ENCODE data around the gene TUBA1B.
"Not testable (repeated sequence)": the region's sequence is repeated elsewhere in the genome, so short reads cannot be mapped to it uniquely, and the experiment has no call there.

Gene TUBA1B

DNA sequence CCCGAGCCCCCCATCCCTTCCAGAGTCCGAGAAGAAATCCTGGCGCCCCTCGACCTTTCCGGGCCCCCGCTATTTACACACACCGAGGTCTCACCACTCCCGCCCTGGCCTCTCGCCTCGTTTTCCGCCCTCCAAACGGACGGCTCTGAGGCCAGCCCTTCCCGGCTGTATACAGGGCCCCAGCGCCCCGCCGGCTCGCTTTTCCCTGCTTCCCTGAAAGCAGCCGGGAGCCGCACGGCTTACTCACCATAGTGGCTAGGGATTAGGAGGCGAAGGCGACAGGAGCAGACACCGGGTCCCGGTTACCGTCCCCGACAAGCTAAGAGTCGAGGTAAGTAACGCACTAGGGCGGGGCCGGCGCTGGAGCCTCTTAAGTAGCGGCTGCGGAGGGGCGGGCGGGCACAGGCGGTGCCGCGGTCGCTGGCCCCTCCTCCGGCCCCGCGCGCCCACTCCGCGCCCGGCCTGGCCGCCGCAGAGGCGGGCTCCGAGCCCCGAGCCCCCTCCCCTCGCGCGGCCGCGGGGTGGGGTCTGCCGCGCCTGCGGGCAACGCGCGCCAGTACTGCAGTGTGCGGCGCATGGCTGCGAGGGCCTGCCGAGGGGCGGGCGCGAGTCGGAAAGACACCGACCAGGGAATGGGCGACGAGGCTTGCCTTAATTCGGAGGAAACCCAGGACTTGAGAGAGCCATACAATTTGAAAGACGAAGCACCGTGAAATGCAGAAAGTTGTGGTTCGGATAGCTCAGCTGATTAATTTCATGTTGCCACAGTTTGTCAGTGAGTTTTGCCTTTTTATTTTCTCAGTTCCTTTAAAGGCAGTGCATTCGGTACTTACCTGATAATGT is at the start of gene TUBA1B:
TSS of gene TUBA1B (minus strand) at position 345 of the 843 bp plus-strand sequence. CDS start at position 250, 95 bp downstream.
- DNase-seq (ENCODE audit: low read depth in 2 of 2) = peak; percentile 79 to 87

DNA sequence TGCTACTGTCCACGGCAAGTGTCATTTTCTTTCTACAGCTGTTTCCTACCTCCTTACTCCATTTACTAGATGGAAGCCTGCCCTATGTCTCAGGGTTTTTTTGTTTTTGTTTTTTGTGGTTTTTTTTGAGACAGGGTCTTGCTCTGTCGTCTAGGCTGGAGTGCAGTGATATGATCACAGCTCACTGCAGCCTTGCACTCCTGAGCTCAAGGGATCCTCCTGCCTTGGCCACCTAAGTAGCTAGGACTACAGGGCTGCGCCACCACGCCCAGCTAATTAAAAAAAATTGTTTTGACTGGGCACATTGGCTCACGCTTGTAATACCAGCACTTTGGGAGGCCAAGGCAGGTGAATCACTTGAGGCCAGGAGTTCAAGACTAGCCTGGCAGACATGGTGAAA is 43.0 kb upstream of the TUBA1B start:
- no peak for DNase-seq (ENCODE audit: low read depth in 2 of 2)

DNA sequence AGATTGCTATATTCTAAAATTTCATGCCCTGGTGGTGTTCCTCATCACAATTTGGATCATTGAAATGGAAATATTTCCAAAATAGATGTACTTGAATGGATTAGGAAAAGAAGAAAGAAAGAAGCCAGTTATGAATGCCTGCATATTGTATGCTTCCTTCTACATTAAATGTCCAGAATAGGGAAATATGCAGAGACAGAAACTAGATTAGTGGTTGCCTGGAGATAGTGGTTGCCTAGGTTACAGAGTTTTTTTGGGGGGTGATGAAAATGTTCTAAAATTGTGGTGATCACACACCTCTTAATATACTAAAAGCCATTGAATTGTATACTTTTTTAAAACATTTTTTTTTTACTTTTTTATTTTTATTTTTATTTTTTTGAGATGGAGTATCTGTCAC is 39.7 kb upstream of the TUBA1B start:
- DNase-seq (ENCODE audit: low read depth in 2 of 2) = no peak

DNA sequence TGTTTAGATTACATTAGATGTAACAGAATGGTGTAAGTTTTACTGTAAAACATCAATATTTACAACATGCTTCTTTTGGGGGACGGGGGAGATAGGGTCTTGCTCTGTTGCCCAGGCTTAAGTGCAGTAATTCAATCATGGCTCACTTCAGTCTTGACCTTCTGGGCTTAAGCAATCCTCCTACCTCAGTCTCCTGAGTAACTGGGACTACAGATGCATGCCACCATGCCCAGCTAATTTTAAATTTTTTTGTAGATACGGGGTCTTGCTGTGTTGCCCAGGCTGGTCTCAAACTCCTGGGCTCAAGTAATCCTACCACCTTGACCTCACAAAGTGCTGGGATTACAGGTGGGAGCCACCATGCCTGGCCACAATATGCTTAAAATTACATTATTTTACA is 33.9 kb upstream of the TUBA1B start:
- DNase-seq (ENCODE audit: low read depth in 2 of 2) = no peak

DNA sequence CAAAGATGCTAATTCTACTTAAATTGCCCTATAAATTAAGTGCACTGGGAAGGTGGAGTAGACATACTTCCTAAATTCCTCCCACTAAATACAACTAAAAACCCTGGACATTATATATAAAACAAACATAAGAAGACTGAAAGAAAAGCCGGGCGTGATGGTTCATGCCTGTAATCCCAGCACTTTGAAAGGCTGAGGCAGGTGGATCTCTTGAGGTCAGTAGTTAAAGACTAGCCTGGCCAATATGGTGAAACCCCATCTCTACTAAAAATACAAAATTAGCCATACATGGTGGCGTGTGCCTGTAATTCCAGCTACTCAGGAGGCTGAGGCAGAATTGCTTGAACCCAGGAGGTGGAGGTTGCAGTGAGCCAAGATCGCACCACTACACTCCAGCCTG is 30.7 kb upstream of the TUBA1B start:
- DNase-seq (ENCODE audit: low read depth in 2 of 2) = not testable (repeated sequence)

DNA sequence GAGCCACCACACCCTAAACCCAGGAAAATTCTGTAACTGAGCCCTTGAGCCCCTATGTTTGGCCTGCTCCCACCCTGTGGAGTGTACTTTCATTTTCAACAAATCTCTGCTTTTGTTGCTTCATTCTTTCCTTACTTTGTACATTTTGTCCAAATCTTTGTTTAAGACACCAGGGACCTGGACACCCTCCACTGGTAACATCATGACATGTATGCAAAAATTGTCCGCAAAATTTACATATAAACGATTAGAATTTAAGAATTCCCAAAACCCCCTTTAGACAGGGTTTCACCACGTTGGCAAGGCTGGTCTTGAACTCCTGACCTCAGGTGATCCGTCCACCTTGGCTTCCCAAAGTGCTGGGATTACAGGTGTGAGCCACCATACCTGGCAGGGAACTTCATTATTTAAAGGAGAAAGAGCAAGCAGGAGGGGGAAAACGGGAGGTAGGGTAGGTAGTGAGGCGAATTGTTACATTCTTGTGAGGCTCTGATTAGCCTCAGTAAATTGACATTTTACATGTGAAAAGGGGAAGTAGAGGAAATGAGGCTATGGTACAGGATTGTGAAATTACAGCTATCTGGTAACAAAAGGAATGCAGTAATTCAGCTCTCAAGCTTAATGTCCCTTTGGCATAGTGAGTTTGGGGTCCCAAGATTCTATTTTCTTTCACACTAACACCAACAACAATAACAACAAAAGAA is 30.0 kb upstream of the TUBA1B start:
- no peak for DNase-seq (ENCODE audit: low read depth in 2 of 2)

DNA sequence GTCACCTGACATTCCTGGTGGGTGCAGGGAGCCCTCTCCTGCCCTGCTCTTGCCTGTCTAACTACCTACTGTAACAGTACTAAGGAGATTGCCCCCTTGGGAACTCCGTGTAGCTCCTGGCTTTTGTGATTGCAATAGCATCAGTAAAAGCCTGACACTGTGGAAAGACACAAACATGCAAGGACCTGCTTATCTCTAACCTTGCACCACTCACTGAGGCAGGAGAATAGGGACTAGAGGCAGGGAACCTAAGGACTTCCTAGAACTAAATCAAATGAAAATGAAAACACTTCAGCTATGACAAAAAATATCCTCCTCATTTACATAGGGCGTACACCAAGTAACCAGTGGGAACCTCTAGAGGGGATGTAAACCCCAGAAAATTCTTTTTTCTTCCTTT is 29.2 kb upstream of the TUBA1B start:
- no peak for DNase-seq (ENCODE audit: low read depth in 2 of 2)

DNA sequence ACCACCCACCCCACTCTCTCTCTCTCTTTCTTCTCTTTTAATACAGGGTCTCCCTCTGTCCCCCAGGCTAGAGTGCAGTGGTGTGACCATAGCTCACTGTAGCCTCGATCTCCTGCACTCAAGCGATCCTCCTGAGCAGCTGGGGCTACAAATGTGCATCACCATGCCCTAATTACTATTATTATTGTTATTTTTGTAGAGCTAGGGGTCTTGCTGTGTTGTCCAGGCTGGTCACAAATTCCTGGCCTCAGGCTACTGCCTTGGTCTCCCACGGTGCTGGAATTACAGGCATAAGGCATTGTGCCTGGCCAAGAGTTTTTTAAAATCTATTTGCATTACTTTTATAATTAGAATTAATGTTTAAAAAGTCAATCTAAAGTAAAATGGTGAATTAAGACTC is 23.0 kb upstream of the TUBA1B start:
- no peak for DNase-seq (ENCODE audit: low read depth in 2 of 2)

DNA sequence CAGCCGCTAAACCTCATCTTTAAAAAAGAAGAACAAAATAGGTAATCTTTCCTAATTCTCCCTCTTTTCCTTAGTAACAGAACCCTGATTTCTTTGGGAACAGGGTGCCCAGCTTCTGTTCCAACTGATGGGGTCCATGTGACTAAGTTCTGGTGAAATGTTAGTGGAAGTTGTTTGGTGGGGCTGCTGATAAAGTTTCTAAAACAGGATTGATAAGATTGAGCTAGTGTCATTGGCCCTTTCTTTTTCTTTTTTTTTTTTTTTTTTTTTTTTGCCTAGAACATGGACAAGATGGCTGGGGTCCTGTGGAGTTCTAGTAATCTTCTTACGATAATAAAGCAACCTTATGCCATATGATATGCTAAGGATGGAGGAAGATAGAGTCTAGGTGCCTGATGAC is 16.2 kb upstream of the TUBA1B start:
- no peak for DNase-seq (ENCODE audit: low read depth in 2 of 2)

DNA sequence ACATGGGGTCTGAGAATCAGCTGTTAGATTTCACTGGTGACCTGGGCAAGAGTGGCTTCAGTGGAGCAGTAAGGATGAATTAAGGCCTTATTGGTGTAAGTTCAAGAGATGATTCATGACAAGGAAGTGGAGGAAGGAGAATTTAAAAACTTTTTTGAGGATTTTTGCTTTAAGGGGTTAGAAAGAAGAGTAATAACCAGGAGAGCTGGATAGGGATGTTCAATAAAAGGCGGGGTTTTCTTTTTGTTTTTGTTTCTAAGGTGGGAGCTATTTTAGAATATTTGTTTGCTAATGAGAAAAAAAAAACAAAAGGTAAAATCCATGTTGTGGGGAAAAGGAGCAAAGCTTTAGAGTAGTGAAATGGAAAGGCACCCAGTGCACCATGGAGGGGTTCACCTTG is 15.2 kb upstream of the TUBA1B start:
- no peak for DNase-seq (ENCODE audit: low read depth in 2 of 2)

DNA sequence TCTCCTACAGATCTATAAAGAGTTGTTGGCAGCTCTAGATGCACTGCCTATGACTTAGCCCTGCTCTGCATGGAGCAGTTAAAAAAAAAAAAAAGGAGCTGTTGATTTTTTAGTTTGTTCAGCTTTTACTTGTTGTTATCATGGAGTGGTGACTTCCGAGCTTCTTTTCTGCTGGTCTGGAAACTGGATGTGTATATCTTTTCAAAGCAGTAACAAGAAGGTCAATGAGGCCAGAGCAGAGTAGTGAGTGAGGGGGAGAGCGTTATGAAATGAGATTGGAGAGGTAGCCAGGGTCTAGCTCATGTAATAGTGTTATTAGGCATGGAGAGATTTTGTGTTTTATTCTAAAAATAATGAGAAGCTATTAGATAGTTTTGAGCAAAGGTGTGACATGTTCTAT is 13.2 kb upstream of the TUBA1B start:
- no peak for DNase-seq (ENCODE audit: low read depth in 2 of 2)

DNA sequence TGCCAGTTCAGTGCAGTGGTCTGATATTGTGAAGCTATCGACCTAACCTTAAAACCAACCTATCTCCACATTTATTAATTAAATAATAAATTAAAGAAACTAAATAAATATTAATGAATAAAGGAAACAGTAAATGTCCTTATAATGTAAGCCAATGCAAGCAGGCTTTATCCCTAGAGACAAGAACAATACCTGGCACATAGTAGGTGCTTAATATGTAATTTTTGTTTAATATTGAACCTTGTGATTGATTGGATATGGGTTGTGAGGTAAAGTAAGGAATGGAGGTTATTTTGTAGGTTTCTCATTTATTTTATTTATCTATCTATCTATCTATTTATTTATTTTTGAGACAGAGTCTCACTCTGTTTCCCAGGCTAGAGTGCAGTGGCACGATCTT is 7.8 kb upstream of the TUBA1B start:
- DNase-seq (ENCODE audit: low read depth in 2 of 2) = no peak

DNA sequence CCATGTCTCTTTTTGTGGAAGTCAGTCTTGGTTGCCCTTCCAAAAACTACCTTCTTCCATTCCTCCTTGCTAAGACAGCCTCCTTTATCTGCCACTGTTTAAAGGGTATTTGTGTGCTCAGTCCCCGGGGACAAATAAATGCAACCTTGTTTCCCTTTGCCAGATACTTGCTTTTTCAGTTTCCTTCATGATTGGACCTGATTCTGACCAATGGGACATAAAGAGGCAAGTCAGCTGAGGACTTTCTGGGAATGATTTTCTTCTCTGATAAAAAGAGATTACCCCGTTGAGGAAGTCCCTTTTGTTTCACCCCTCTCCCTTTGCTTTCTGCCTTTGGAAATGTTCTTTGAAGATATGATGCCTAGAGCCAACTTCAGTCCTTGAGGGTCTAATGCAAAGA is 7.4 kb upstream of the TUBA1B start:
- DNase-seq (ENCODE audit: low read depth in 2 of 2) = no peak

DNA sequence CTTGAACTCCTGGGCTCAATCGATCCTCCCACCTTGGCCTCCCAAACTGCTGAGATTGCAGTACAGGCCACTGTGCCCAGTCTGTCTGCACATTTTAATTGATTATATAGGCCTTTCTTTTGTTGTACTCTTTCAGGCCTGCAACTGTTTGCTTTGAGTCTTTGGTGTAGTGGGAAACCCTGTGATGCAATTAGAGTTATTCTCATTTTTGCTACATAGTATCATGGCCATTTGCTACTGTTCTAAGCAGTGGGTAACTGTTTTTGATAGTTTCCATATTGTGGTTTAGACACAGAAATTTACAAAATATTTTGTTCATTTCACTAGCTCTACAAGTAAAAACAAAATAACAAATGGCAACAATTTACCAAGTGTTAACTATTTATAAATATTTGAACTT is 6.3 kb upstream of the TUBA1B start:
- DNase-seq (ENCODE audit: low read depth in 2 of 2) = no peak

DNA sequence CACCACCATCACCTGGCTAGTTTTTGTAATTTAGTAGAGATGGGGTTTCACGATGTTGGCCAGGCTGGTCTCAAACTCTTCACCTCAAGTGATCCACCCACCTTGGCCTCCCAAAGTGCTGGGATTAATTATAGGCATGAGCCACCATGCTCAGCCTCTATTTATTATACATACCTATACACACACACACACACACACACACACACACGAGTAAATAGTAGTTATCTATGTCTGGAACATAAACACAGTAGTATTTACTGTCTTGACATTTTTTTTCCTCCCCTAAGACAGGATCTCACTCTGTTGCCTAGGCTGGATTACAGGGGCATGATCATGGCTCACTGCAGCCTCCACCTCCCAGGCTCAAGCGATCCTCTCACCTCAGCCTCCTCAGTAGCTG is 5.8 kb upstream of the TUBA1B start:
- not testable (repeated sequence) for DNase-seq (ENCODE audit: low read depth in 2 of 2)

DNA sequence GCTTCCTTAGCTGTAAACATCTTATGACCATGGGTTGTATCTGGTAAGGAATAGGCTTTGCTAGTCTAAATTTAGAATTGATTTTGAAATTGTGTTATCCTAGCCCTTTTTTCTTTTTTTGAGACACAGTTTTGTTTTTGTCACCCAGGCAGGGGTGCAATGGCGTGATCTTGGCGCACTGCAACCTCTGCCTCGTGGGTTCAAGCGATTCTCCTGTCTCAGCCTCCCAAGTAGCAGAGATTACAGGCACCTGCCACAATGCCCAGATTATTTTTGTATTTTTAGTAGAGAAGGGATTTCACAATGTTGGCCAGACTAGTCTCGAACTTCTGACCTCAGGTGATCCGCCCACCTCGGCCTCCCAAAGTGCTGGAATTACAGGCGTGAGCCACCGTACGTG is 2.4 kb upstream of the TUBA1B start:
- no peak for DNase-seq (ENCODE audit: low read depth in 2 of 2)

DNA sequence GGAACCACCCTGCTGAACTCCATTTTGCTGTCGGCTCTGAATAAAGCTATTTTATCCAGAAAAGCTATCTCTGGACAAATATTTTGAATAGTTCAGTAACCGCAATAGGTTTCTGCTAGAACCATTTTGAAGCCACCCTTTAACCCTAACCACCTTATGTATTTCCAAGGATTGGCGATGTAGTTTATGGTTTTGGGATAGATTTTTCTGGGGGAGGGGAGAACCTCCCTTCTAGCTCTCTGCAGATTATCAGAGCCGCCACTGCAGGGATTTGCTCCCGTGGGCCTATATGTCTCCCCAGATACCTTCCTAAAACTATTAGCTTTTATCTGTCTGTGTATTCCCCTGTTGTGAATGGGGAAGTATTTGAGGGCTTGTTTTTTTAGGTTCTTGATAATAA is 1.8 kb upstream of the TUBA1B start:
- DNase-seq (ENCODE audit: low read depth in 2 of 2) = no peak

DNA sequence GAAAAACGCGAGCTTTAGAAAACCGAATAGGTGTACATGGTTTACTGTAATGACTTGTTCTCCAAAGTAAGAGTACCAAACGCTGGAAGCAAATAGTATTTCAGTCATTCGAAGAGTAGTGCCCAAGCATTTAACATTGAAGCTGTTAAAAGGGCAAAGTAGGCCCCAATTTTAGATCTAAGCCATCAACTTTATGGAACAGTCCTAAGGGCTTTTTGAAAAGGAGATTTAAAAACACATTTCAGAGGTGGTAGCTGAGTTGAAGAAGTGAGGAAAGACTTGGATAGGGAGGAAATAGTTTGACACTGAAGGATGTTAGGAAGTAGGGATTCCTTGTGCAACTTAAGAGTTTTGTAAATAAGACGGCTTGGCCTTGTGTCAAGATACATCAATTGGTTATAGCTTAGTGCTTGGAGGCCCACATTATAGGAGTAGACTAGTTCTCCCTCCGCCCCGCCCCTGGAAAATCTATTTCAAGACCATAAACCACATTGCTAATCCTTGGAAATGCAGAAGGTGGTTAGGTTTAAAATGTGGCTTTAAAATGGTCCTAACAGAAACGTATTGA is 783 bp upstream of the TUBA1B start:
- DNase-seq (ENCODE audit: low read depth in 2 of 2) = no peak

DNA sequence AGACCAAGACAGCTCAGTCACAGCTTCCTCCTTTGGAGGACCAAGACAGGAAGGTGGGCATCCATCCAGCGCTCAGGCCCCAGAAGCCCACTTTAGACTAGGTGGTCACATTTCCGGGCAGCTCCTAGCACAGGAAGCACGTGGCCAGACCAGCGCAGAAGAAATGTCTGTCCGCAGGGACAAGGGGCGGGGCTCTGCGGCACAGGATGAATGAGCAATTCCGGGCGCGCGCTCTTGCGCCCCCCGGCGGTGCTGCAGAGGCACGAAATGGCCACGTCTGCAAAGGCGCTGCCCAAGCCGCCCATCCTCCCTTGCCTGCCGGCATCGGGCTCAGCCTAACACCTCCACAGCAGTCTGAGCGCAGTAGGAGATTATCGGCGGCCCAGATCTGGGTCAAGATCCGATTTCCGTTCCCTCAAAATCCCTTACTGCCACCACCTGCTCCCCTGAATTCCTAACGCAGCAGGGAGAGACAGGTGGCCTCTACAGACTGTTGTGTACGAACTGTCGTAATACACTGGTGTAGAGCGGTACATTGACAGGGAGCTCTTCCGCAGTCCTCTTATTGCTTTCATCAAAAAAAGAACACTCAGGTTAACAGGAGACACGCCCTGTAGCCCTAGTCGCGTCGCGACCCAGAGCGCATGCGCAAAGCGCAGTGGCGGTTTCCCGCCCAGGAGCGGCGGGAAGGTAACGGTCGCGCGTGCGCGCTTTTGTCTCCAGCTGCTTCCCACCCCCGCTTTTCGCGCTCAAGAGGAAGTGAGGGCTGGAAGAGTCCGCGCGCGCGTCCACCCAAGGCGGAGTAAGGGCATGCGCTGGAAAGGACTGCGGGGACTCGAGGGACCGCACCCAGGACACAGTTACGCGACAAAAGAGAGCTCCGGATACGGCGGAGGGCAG is 794 bp downstream of the TUBA1B start:
- DNase-seq (ENCODE audit: low read depth in 2 of 2) = peak; percentile 85 to 90

DNA sequence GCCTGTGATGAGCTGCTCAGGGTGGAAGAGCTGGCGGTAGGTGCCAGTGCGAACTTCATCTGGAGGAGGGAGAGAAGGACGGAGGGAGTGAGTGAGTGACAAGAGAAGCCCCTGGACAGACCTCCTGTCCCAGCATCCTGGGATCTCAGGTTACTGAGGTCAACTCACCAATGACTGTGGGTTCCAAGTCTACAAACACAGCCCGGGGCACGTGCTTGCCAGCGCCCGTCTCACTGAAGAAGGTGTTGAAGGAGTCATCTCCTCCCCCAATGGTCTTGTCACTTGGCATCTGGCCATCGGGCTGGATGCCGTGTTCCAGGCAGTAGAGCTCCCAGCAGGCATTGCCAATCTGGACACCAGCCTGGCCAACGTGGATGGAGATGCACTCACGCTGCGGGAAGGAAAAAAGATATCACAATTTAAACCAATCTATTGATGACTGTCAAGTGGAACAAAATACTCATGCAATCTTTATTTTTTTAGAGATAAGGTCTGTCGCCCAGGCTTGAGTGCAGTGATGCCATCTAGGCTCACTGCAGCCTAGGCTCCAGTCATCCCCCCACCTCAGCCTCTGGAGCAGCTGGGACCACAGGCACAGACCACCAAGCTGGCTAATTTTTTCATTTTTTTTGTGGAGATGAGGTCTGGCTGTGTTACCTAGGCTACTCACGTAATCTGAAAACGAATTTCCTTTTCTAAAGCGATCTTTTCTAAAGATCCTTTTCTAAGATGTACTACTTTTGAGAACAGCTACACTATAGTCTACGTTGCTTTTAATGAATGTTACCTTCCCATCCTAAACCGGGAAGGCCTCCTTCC is 1.7 kb downstream of the TUBA1B start:
- no peak for DNase-seq (ENCODE audit: low read depth in 2 of 2)

DNA sequence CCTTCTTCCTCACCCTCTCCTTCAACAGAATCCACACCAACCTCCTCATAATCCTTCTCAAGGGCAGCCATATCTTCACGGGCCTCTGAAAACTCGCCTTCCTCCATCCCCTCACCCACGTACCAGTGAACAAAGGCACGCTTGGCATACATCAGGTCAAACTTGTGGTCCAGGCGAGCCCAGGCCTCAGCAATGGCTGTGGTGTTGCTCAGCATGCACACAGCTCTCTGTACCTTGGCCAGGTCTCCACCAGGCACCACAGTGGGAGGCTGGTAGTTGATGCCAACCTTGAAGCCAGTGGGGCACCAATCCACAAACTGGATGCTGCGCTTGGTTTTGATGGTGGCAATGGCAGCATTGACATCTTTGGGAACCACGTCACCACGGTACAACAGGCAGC is 3.2 kb downstream of the TUBA1B start:
- not testable (repeated sequence) for DNase-seq (ENCODE audit: low read depth in 2 of 2)
